Thoracic aorta (tissue), 2 donors: ENCODE results near the gene LRRC49. TPM values are rescaled to one million over a fixed set of nuclear protein-coding genes. Genes with fewer than 3 reads are reported as not detected.
A peak's percentile ranks its signal among the peaks of the same experiment; 100 is the strongest.

Experiments used
- ATAC-seq: fragments of 150-250 bp; one replicate; pipeline ENCODE4 v1.8.0; 2017; ENCODE audit warnings: low read depth; ENCODE audit not compliant: insufficient number of reproducible peaks, low FRiP score
- DNase-seq: peaks from one replicate; pipeline ENCODE4 v3.0.0-alpha.2; 2020; ENCODE audit warnings: low spot score
- H3K27ac ChIP-seq, 2 donors: fragments of 200-600 bp; sonication (generic); 1 replicate in 1 of 2; 2 replicates in 1 of 2; pipeline ENCODE4 v1.5.1; 2016; ENCODE audit warnings: mild to moderate bottlenecking in 2 of 2, moderate library complexity in 2 of 2
- H3K27me3 ChIP-seq: fragments of 200-600 bp; sonication (generic); replicated peaks from 2 replicates; pipeline ENCODE4 v1.6.0; 2016; ENCODE audit warnings: mild to moderate bottlenecking; ENCODE audit not compliant: insufficient read depth
- H3K36me3 ChIP-seq: fragments of 200-600 bp; sonication (generic); one replicate; pipeline ENCODE4 v1.5.1; 2016
- H3K4me1 ChIP-seq, 2 donors: fragments of 200-600 bp; sonication (generic); 1 replicate in 1 of 2; 2 replicates in 1 of 2; pipeline versions ENCODE4 v1.5.1 to v1.6.0; 2016; ENCODE audit warnings: low read depth in 2 of 2, mild to moderate bottlenecking in 1 of 2; ENCODE audit not compliant: control insufficient read depth in 1 of 2
- H3K4me3 ChIP-seq: fragments of 200-600 bp; sonication (generic); 2 replicates; pipeline ENCODE4 v1.5.1; 2016; ENCODE audit warnings: mild to moderate bottlenecking
- H3K9me3 ChIP-seq: fragments of 200-600 bp; sonication (generic); 2 replicates; pipeline ENCODE4 v1.5.1; 2016
- total RNA-seq, 2 donors: library from RNA; depleted of rRNA; stranded (reverse); fragments of >200 nt; gene quantifications; one replicate each; pipeline versions ENCODE4 v1.1.0 to v1.2.3, GENCODE V29; 2016
- TF ChIP-seq, protein P1 (sequence below): fragments of 200-600 bp; sonication (generic); IDR thresholded peaks from one replicate; pipeline ENCODE4 v1.5.1; 2019; ENCODE audit warnings: antibody characterized with exemption

LRRC49 gene
- total RNA-seq, 2 donors from 2014 or later, result 8.9 to 9.4 TPM

DNA sequence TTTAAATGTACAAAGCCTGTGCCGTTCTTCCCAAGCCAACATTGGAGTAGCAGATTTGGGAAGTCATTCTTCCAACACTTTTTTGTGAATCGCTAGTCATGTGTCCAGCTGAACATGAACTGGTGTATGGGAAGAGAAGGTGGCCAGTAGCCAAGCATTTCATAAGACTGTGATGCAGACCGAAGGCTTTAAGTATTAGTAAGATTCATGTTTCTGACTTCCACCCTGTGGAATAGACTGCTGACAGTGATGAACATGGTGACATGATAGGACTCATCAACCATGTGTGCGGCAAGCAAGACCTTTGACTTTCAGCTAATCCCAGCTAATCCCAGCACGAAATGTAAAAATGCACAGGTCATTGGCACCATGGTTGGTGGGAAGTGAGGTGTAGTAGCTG lies 174.4 kb downstream of the LRRC49 start:
- Histone ChIP-seq H3K4me1 (peaks cover 0 to 5% of the 10 kb centered on the region in 2 donors), H3K27me3 (no peaks in the 10 kb centered on the region), H3K4me3 (no peak overlapping the region), H3K36me3 (no peaks in the 10 kb centered on the region), H3K27ac (no peak overlapping the region), H3K9me3 (no peaks in the 10 kb centered on the region)
- TF ChIP-seq, protein P1, sequence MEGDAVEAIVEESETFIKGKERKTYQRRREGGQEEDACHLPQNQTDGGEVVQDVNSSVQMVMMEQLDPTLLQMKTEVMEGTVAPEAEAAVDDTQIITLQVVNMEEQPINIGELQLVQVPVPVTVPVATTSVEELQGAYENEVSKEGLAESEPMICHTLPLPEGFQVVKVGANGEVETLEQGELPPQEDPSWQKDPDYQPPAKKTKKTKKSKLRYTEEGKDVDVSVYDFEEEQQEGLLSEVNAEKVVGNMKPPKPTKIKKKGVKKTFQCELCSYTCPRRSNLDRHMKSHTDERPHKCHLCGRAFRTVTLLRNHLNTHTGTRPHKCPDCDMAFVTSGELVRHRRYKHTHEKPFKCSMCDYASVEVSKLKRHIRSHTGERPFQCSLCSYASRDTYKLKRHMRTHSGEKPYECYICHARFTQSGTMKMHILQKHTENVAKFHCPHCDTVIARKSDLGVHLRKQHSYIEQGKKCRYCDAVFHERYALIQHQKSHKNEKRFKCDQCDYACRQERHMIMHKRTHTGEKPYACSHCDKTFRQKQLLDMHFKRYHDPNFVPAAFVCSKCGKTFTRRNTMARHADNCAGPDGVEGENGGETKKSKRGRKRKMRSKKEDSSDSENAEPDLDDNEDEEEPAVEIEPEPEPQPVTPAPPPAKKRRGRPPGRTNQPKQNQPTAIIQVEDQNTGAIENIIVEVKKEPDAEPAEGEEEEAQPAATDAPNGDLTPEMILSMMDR, result no peak
- no peak for ATAC-seq
- no peak for DNase-seq

DNA sequence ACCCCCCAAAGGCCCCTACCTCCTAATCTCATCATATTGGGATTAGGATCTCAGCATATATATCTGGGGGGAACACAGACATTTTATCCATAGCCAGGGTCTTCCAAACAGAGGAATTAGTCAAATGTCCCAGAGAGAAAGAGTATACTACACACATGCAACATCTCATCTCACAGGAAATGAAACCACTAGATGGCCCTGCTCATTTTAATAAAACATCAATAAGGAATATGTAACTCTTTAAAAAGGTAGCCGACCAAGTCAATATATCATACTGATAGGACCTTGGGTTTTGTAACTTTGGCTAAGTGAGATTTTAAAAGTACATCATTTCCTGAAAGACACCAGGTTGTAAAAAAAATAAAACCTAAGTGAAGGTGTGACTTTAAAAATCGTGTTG lies 177.1 kb downstream of the LRRC49 start:
- no peaks in the 10 kb centered on the region for H3K27me3 ChIP-seq
- H3K9me3 ChIP-seq, result no peaks in the 10 kb centered on the region
- no peak for ATAC-seq
- peaks cover 0 to 5% of the 10 kb centered on the region in 2 donors for H3K4me1 ChIP-seq
- no peak for DNase-seq
- no peaks in the 10 kb centered on the region for H3K36me3 ChIP-seq
- TF ChIP-seq, protein P1, result no peak
- no peak overlapping the region for H3K27ac ChIP-seq
- no peak overlapping the region for H3K4me3 ChIP-seq

DNA sequence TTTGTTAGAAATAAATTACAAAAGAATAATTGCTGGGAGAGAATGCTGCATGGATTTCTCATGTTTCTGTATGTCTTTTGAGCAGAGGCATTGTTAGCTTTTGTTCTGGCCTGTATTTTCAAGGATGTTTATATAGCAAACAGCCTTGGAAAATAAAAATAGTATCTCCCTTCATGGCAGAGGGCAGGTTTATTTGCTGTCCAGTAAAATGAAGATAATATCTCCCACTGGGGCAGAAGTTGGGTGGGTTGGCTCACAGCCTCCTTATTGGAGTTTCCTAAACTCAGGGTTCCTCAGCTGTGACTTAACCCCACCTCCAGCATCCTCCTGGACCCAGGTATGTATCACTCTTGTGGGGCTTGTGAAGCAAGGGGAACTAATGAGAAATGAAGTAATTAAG lies 178.9 kb downstream of the LRRC49 start:
- Histone ChIP-seq H3K36me3 (no peaks in the 10 kb centered on the region), H3K27ac (no peak overlapping the region), H3K4me1 (peaks cover 0 to 5% of the 10 kb centered on the region in 2 donors), H3K4me3 (no peak overlapping the region), H3K27me3 (no peaks in the 10 kb centered on the region), H3K9me3 (no peaks in the 10 kb centered on the region)
- TF ChIP-seq, protein P1, result no peak
- ATAC-seq (no peak), DNase-seq (no peak)

DNA sequence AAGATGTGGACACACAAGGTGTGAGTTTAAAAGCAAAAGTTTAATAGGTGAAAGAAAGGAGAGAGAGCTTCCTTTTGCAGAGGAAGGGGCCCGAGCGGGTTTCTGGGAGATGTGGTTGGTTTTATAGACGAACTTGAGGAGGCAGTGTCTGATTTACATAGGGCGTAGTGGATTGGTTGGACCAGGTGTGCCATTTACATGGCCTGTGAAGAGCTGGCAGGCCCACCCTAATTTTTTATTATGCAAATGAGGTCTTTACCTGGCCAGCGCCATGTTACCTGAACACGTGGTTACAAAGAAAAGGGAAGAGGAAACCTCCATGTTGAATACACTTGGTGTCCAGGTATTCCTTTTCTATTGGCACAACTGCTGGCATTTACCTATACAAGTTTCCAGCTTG lies 179.8 kb downstream of the LRRC49 start:
- Histone ChIP-seq H3K36me3 (no peaks in the 10 kb centered on the region), H3K9me3 (no peaks in the 10 kb centered on the region), H3K4me1 (peaks cover 0 to 5% of the 10 kb centered on the region in 2 donors), H3K27me3 (no peaks in the 10 kb centered on the region), H3K4me3 (no peak overlapping the region), H3K27ac (no peak overlapping the region)
- DNase-seq (no peak), ATAC-seq (no peak)
- TF ChIP-seq, protein P1, result no peak

DNA sequence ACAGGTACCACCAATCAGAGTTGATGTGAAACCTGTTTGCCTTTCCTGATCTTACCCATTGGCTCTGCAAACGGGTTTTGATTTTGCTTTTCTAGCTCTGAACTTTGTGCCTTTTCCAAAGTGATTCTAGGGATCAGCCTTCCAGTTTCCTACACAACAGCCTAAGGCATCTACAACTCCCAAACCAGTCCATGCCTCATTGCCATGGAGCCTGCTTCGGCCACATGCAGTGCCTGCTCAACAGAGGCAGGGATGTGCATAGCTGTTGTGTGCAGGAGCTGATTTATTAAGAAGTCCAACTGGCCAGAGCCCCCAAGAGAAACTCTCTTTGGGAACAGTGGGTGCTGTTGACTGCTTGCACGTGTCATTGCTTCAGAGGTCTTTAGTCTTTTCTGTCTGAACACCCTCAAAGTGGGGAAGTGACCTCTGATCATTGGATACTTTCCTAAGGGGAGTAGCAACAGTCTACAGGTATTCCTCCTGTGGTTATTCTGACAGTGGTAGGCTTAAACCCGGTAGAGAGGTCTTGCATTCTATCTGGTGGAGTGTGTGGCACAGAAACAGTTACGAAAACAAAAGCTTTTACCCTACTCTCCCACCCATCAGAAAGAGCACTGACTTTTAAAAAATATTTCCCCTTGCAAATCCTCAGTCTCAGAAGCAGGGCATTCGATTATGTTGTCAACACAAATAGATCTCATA lies 186.0 kb downstream of the LRRC49 start:
- ATAC-seq (no peak), DNase-seq (no peak)
- peak overlapping the region; percentile 84 to 95 for H3K27ac ChIP-seq
- H3K4me1 ChIP-seq, result peaks cover 24 to 53% of the 10 kb centered on the region in 2 donors
- TF ChIP-seq, protein P1, result no peak
- H3K27me3 ChIP-seq, result no peaks in the 10 kb centered on the region
- no peaks in the 10 kb centered on the region for H3K36me3 ChIP-seq
- H3K9me3 ChIP-seq, result no peaks in the 10 kb centered on the region
- H3K4me3 ChIP-seq, result peak overlapping the region; percentile 9
